SK-N-SH treated with all-trans-retinoic acid at 6 μM for 48 hours (cell line): ENCODE measurements around the gene SHOX.

ENCODE experiments used
- BACH2 ChIP-seq: fragments of 250-450 bp; sonication (Bioruptor Pico); IDR thresholded peaks from 2 replicates; pipeline ENCODE4 v1.9.0; 2021; ENCODE audit warnings: mild to moderate bottlenecking, borderline replicate concordance
- CREB5 ChIP-seq: fragments of 250-450 bp; sonication (Bioruptor Pico); IDR thresholded peaks from 2 replicates; pipeline ENCODE4 v1.5.1; 2020; ENCODE audit warnings: low read depth, mild to moderate bottlenecking, moderate library complexity
- CSDC2 ChIP-seq: fragments of 250-450 bp; sonication (Bioruptor Pico); IDR thresholded peaks from 2 replicates; pipeline ENCODE4 v1.5.0; 2020; ENCODE audit warnings: mild to moderate bottlenecking, moderate library complexity
- GLIS3 ChIP-seq: fragments of 250-450 bp; sonication (Bioruptor Pico); IDR thresholded peaks from 2 replicates; pipeline ENCODE4 v1.5.0; 2020; ENCODE audit warnings: mild to moderate bottlenecking, moderate library complexity
- PPARA ChIP-seq: fragments of 250-450 bp; sonication (Bioruptor Pico); IDR thresholded peaks from 2 replicates; pipeline ENCODE4 v1.5.0; 2020; ENCODE audit warnings: mild to moderate bottlenecking, borderline replicate concordance
- RARB ChIP-seq: fragments of 250-450 bp; sonication (Bioruptor Pico); IDR thresholded peaks from 2 replicates; pipeline ENCODE4 v1.8.0; 2021; ENCODE audit warnings: mild to moderate bottlenecking, moderate library complexity
- TOX ChIP-seq: fragments of 250-450 bp; sonication (Bioruptor Pico); IDR thresholded peaks from 2 replicates; pipeline ENCODE4 v1.8.0; 2021; ENCODE audit warnings: mild to moderate bottlenecking, moderate library complexity, borderline replicate concordance
- ZFP3 ChIP-seq: fragments of 250-450 bp; sonication (Bioruptor Pico); IDR thresholded peaks from 2 replicates; pipeline ENCODE4 v1.5.0; 2020; ENCODE audit warnings: mild to moderate bottlenecking, moderate library complexity
- ZNF565 ChIP-seq: fragments of 450-650 bp; formaldehyde crosslinking; conservative IDR thresholded peaks from 2 replicates; pipeline ENCODE4 v1.5.0; 2020; ENCODE audit warnings: low read depth, mild to moderate bottlenecking, moderate library complexity

- TF ChIP-seq PPARA (no peak), ZNF565 (CRISPR knock-in tag) (no peak), RARB (CRISPR knock-in tag) (no peak), GLIS3 (CRISPR knock-in tag) (no peak), CREB5 (CRISPR knock-in tag) (no peak), TOX (CRISPR knock-in tag) (no peak), ZFP3 (no peak), CSDC2 (CRISPR knock-in tag) (no peak), BACH2 (CRISPR knock-in tag) (no peak)
These were observed 52.3 kb downstream of the SHOX start for GRCh38 chrX:682892-683291.
